PC-3 (cell line): ENCODE measurements around the gene SPRY1. TPM values are rescaled to one million over a fixed set of nuclear protein-coding genes. Genes with fewer than 3 reads are reported as not detected.

Experiments used
- ATAC-seq: fragments of 200-7000 bp; cut with Tn5 transposase; 2 replicates; pipeline ENCODE4 v1.9.1; 2020; ENCODE audit warnings: mild to moderate bottlenecking, moderate library complexity
- BruUV-seq: library from RNA; stranded (reverse); fragments of 400-500 nt; replicated peaks from 2 replicates; lab custom pipeline; 2021; lab: Mats Ljungman, UMichigan
- CTCF ChIA-PET: fragments of 300-600 bp; sonication (Branson Sonifier 250); formaldehyde crosslinking; loops from one replicate; lab custom pipeline; 2022; ENCODE audit warnings: antibody characterized with exemption; lab: Charles Lee
- POLR2A ChIA-PET: fragments of 300-600 bp; sonication (Branson Sonifier 250); formaldehyde crosslinking; loops from one replicate; lab custom pipeline; 2022; ENCODE audit warnings: antibody characterized with exemption; ENCODE audit not compliant: unreplicated experiment; lab: Charles Lee
- DNase-seq: peaks from one replicate; pipeline ENCODE4 v3.0.0-alpha.2; 2015
- H2AFZ ChIP-seq: fragments of 300-600 bp; sonication (generic); 2 replicates; pipeline ENCODE4 v1.6.0; 2016; ENCODE audit warnings: antibody characterized with exemption, low read length
- H3F3A ChIP-seq: fragments of 300-600 bp; sonication (generic); one replicate; pipeline ENCODE4 v1.6.0; 2017; ENCODE audit warnings: antibody characterized with exemption, low read length, control low read depth, mild to moderate bottlenecking; ENCODE audit not compliant: unreplicated experiment
- H3K27ac ChIP-seq: fragments of 300-600 bp; sonication (generic); 2 replicates; pipeline ENCODE4 v1.5.1; 2016; ENCODE audit warnings: mild to moderate bottlenecking, low read length
- H3K27me3 ChIP-seq: fragments of 300-600 bp; sonication (generic); 2 replicates; pipeline ENCODE4 v1.6.1; 2016; ENCODE audit warnings: low read length, mixed read lengths
- H3K36me3 ChIP-seq: fragments of 300-600 bp; sonication (generic); 2 replicates; pipeline ENCODE4 v1.6.1; 2016; ENCODE audit warnings: low read depth, mixed run types, low read length, mixed read lengths
- H3K4me1 ChIP-seq: fragments of 300-600 bp; sonication (generic); 2 replicates; pipeline ENCODE4 v1.5.1; 2016; ENCODE audit warnings: low read length; ENCODE audit not compliant: insufficient read depth
- H3K4me2 ChIP-seq: fragments of 300-600 bp; sonication (generic); 2 replicates; pipeline ENCODE4 v1.6.0; 2016; ENCODE audit warnings: low read length
- H3K4me3 ChIP-seq: fragments of 300-600 bp; sonication (generic); 2 replicates; pipeline ENCODE4 v1.5.1; 2016; ENCODE audit warnings: mild to moderate bottlenecking, low read length, mixed read lengths
- H3K79me2 ChIP-seq: fragments of 300-600 bp; sonication (generic); 2 replicates; pipeline ENCODE4 v1.6.1; 2017; ENCODE audit warnings: low read length, mixed read lengths
- H3K9ac ChIP-seq: fragments of 300-600 bp; sonication (generic); 2 replicates; pipeline ENCODE4 v1.6.0; 2016; ENCODE audit warnings: mild to moderate bottlenecking, low read length
- H3K9me2 ChIP-seq: fragments of 300-600 bp; sonication (generic); replicated peaks from 2 replicates; pipeline ENCODE4 v1.6.1; 2016; ENCODE audit warnings: mixed run types, low read length, mixed read lengths
- H3K9me3 ChIP-seq: fragments of 300-600 bp; sonication (generic); 2 replicates; pipeline ENCODE4 v1.6.1; 2016; ENCODE audit warnings: low read length, mixed read lengths
- H4K20me1 ChIP-seq: fragments of 300-600 bp; sonication (generic); 2 replicates; pipeline ENCODE4 v1.6.1; 2016; ENCODE audit warnings: low read length, mixed read lengths
- CTCF ChIP-seq: fragments of 300-600 bp; sonication (generic); conservative IDR thresholded peaks from 2 replicates; pipeline ENCODE4 v1.5.1; 2017; ENCODE audit warnings: antibody characterized with exemption, low read depth, mild to moderate bottlenecking, low read length
- EZH2 ChIP-seq: fragments of 300-600 bp; sonication (generic); IDR thresholded peaks from one replicate; pipeline ENCODE4 v1.6.1; 2017; ENCODE audit warnings: antibody characterized with exemption, mild to moderate bottlenecking, low read length; ENCODE audit not compliant: unreplicated experiment
- EZH2phosphoT487 ChIP-seq: fragments of 300-600 bp; sonication (generic); IDR thresholded peaks from 2 replicates; pipeline ENCODE4 v1.6.1; 2018; ENCODE audit warnings: mild to moderate bottlenecking, antibody characterized with exemption, low read length, borderline replicate concordance
- intact Hi-C: fragments of 100-400 bp; cut with micrococcal nuclease; formaldehyde crosslinking; loops from 2 replicates; pipeline ENCODE4 v1.9.0; 2023
- total RNA-seq: library from RNA; depleted of rRNA; stranded (reverse); fragments of >200 nt; gene quantifications from 2 replicates; pipeline ENCODE4 v1.2.3, GENCODE V29; 2014

The SPRY1 gene
- total RNA-seq, 1 experiment from 2014 or later: 26.4 TPM

DNA sequence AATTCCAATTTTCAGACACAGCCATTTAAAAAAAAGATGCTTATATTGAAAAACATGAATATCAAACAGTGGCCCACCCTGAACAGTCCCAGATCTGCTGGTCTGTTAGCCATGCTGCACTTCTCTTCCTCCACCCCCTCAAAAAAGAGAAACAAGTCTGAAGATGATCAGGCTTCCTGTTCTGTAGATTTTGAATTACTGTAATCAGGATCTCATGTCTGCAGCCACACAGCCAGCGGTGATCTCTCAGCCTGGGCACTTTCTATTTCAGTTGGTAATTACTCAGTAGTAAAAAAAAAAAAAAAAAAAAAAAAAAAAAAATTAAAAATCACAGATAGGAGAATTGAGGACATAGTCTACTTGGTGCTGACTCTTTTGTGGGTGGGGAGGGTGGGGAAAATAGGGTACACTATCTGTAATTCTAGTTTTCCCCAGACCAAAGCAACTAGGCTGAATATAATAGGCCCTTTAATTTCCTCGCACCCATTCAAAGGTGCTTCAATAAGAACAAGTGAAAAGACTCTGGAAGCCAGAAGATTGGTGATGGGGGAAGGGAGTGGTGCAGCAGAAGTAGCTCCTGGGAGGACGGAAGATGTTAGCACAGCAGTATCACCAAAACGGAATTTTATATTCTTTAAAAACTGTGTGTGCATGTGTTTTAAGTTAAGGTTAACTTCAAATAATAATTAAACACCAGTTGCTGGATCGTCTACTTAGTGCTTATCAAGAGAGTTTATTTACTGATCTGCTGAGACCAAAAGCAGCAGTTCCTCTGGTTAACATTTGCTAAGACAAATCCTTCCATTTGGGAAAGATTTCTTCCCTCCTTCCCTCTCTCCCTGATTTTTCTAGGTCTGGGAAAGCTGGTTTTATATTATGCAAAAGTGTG, 47.0 kb downstream of the SPRY1 start:
- H3F3A ChIP-seq: no peaks in the 10 kb centered on the region
- ATAC-seq (no peak), DNase-seq (no peak)
- 0 out of 2 replicates have a peak, but pooled peaks cover under 1% of the 10 kb centered on the region for H3K4me1 ChIP-seq
- H3K4me3 ChIP-seq: no peak overlapping the region
- H3K36me3 ChIP-seq: no peaks in the 10 kb centered on the region
- no peak overlapping the region for H3K9ac ChIP-seq
- no peaks in the 10 kb centered on the region for H3K27me3 ChIP-seq
- no peak overlapping the region for H2AFZ ChIP-seq
- H3K27ac ChIP-seq: no peak overlapping the region
- POLR2A ChIA-PET: interaction anchor here (0.6 kb wide), 1 partner anchor 44 kb away, joined by 3 read pairs; no protein-coding TSS in a partner anchor
- H4K20me1 ChIP-seq: no peaks in the 10 kb centered on the region
- H3K79me2 ChIP-seq: no peaks in the 10 kb centered on the region
- H3K9me2 ChIP-seq: no peaks in the 10 kb centered on the region
- CTCF ChIA-PET: no interaction called here
- intact Hi-C loops: no loop called here
- H3K9me3 ChIP-seq: no peaks in the 10 kb centered on the region
- no peak for TF ChIP-seq CTCF
- no peak for TF ChIP-seq EZH2phosphoT487
- no peak overlapping the region for H3K4me2 ChIP-seq
- BruUV-seq: no TSS peak

GRCh38 chr4:123444290-123444731, 47.7 kb downstream of the SPRY1 start:
- TF ChIP-seq CTCF (no peak), EZH2 (no peak), EZH2phosphoT487 (no peak)
- no peaks in the 10 kb centered on the region for H3K27me3 ChIP-seq
- no peak for ATAC-seq
- H3F3A ChIP-seq: peaks cover 2% of the 10 kb centered on the region
- H3K9me3 ChIP-seq: no peaks in the 10 kb centered on the region
- no peak overlapping the region for H3K9ac ChIP-seq
- H3K4me1 ChIP-seq: peaks cover 7% of the 10 kb centered on the region
- ChIA-PET POLR2A (interaction anchor here (0.6 kb wide), 1 partner anchor 43 kb away, joined by 3 read pairs; no protein-coding TSS in a partner anchor), CTCF (no interaction called here)
- no peaks in the 10 kb centered on the region for H3K79me2 ChIP-seq
- no TSS peak for BruUV-seq
- DNase-seq: no peak
- H3K36me3 ChIP-seq: no peaks in the 10 kb centered on the region
- no peaks in the 10 kb centered on the region for H3K9me2 ChIP-seq
- intact Hi-C loops: no loop called here
- no peaks in the 10 kb centered on the region for H4K20me1 ChIP-seq
- H2AFZ ChIP-seq: no peak overlapping the region
- H3K4me3 ChIP-seq: no peak overlapping the region
- no peak overlapping the region for H3K27ac ChIP-seq
- no peak overlapping the region for H3K4me2 ChIP-seq

DNA sequence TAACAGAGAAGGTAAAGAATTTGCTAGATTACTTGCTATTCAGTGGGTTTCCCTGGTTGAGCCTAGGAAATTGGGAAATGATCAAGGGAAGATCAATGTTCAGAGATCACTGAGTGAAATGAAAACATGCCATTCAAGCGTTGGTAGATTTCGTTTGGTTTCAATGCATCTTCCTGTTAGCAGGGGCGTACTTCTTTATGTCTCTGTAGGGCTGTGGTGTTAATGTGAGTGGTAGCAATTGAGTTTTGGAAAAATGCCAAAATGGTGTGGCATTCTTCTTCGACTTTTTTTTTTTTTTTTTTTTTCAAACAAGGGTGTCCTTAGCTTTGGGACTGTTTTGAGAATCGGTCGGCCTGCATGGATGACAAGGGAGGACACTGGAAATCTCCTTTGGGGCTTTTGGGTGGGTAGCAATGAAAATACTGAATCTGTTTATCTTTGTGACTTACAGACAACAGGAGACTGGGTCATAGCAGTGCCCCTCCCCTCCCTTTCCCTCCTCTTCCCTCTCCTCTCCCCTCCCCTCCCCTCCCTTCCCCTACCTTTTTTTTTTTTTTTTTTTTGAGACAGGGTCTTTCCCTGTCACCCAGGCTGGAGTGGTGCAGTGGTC, 50.4 kb downstream of the SPRY1 start:
- Histone ChIP-seq H3K9me3 (no peaks in the 10 kb centered on the region), H3F3A (peaks cover 4% of the 10 kb centered on the region), H3K4me2 (no peak overlapping the region), H3K27ac (no peak overlapping the region), H3K9ac (no peak overlapping the region), H3K9me2 (no peaks in the 10 kb centered on the region), H3K27me3 (no peaks in the 10 kb centered on the region), H3K4me1 (peaks cover 25% of the 10 kb centered on the region), H3K4me3 (no peak overlapping the region), H3K79me2 (no peaks in the 10 kb centered on the region), H4K20me1 (no peaks in the 10 kb centered on the region), H3K36me3 (no peaks in the 10 kb centered on the region), H2AFZ (no peak overlapping the region)
- ChIA-PET CTCF (no interaction called here), POLR2A (no interaction called here)
- ATAC-seq (no peak), DNase-seq (no peak)
- intact Hi-C loops: no loop called here
- TF ChIP-seq EZH2phosphoT487 (no peak), EZH2 (no peak), CTCF (no peak)
- BruUV-seq: no TSS peak
